NCI-H69 (cell line): ENCODE data around the gene PIEZO2.
A peak's percentile ranks its signal among the peaks of the same experiment; 100 is the strongest.
"Not testable (repeated sequence)": the region's sequence is repeated elsewhere in the genome, so short reads cannot be mapped to it uniquely, and the experiment has no call there.

Source experiments
- DNase-seq: peaks from one replicate; lab custom pipeline; 2025; lab: John Stamatoyannopoulos, UW

The PIEZO2 gene

DNA sequence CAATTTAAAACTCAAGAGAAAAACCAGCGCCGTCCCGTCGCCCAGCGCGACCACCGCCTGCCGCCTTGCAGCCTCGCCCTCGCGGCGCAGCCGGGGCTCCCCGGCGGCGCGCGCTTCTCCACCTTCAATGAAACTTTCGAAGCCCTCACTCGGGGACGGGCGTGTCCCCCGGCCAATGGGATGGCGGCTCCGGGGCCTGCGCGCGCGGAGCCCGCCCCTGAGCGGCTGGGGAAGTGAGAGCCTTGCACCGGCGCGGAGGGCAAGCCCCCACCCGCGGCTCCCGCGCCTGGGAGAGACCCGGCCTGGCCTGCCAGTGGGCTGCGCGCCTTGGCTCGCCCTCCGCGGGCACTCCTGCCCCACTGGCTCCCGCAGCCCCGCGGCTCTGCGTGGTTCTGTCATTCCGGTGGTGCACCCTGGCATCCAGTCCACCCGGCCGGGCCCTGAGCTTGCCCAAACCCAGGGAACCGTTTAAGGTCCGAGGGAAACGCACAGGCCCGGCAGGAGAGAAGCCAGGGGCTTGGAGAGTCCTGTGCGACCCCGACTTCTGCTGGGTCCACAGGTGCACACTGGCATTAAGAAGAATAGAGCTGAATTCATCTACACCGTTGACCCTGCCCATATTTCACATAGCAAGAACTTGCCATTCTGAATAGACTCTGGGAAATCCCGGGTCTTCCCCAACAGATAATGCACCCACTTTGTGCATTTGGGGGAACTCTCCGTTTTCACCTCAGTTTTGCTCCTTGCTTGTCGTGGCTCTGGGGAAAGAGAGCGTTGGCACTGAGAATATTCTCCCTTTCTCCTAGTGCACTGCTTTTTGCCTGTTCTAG is at the start of gene PIEZO2:
TSS of gene PIEZO2 (minus strand) at position 129 of the 830 bp plus-strand sequence. CDS start 981 bp downstream, outside the sequence.
- DNase-seq: no peak

- DNase-seq: no peak
These were observed 34.3 kb upstream of the PIEZO2 start for GRCh38 chr18:11183637-11184036.

- not testable (repeated sequence) for DNase-seq
These were observed 32.3 kb upstream of the PIEZO2 start for GRCh38 chr18:11181629-11182028.

GRCh38 chr18:11179959-11180519 is 30.7 kb upstream of the PIEZO2 start:
- DNase-seq: no peak

DNA sequence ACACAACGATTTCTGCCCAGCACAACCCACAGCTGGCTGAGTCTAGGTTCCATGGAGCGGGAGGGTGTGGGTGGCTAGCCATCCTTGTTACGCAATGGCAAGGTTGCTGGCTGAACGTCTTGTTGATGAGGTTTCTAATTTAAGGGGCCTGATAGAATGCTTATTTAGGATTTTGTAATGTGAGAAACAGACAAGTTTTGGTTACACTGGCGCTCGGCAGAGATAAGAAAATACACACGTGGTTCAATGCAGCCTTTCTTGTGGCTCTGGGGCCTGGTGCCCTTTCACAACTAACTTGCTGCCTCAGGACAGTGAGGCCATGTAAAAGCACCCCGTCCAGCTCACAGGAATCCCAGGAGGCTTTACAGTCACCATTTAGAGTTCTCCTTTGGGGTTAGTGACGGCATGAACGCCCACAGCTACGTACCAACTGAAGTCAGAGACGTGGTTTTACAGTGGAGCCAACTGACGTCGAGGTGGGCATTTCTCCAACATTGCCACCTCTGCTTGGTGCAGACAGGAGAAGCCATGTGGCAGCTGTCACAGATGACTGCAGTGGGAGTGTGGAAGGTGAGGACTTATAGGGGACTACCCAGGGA is 29.7 kb upstream of the PIEZO2 start:
- DNase-seq: no peak

DNA sequence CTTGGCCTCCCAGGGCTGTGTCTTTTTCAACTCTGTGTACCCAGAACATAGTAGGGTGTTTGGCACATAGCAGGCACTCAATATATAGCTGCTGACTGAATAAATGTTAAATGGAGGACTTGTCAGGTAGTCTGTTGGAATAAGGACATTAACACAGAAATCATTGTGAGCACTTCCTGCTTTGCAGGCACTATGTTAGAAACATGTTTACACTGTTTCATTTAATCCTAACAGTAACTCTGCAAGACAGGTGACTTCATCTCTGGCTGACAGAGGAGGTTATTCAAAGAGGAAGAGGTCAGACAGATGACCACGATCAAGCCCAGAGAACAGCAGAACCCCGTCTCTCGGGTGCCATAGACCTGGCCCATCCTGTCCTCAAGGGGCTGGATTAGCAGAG is 28.0 kb upstream of the PIEZO2 start:
- no peak for DNase-seq

- DNase-seq: no peak
These were observed 27.1 kb upstream of the PIEZO2 start for GRCh38 chr18:11176481-11176881.

- no peak for DNase-seq
These were observed 26.1 kb upstream of the PIEZO2 start for GRCh38 chr18:11175266-11175979.

DNA sequence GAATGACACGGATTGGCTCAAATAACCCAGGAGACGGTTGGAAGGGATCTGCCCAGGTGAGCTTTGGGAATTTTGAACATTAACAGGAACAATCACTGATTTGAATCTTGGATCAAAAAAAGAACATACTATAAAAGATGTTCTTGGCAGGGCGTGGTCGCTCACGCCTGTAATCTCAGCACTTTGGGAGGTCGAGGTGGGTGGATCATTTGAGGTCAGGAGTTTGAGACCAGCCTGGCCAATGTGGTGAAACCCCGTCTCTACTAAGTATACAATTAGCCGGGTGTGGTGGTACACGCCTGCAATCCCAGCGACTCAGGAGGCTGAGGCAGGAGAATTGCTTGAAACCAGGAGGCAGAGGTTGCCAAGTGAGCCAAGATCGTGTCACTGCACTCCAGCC is 24.8 kb upstream of the PIEZO2 start:
- DNase-seq: not testable (repeated sequence)

DNA sequence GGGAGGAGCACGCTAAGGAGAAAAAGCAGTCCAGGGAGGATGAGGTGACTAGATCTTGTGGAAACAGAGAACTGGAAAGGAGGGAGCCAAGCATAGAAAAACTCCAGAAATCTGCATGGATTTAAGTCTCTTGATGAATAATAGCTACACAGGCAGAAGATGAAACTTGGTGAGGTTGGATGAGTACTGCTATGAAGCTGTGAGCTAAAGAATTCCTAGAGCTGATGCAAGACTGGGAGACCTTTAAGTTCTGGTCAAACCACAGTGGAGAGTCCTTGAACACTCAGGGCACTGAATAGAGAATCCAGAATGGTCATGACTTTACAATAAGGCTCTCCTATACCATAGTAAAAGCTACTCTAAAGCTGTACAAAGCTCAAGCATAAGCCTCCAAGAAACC is 18.4 kb upstream of the PIEZO2 start:
- no peak for DNase-seq

DNA sequence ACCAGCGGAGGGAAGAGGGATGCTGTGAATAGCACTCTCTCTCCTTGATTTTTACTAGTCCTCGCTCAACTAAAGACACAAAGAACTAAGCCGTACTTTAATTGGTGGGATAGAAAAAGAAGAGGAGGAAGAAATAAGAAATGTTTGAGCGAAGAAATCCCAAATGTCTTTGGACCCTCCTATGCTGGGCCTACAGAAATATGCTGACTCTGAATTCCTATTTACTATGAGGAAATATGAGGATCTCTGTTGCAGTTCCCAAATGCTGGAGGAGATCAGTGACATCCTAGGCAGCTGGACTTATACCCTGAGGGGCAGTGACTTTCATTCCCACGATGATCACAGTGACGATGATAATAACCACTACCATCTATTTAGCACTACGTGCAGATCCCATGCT is 16.6 kb upstream of the PIEZO2 start:
- no peak for DNase-seq

GRCh38 chr18:11165138-11165537 is 15.8 kb upstream of the PIEZO2 start:
- DNase-seq: no peak

- peak; percentile 14 for DNase-seq
These were observed 14.3 kb upstream of the PIEZO2 start for GRCh38 chr18:11163665-11164064.

DNA sequence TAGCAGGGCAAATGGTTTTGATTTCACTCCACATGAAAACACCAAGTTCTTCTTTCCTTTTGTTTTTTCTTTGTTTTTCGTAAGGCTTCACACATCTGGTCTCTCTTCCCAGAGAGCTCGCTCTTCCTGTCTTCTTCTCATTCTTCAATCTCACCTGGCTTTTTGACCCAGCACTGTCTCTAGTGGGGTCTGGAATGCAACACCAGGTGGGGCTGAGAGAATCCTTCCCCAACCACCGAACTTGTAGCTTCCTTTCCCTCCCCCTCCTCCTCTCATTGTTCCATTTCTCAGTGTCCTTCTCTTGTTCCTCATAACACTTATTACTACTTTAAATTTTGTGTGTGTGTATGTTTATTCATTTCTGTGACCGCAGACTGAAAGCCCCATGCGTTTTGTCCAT is 13.5 kb upstream of the PIEZO2 start:
- DNase-seq: no peak

- no peak for DNase-seq
These were observed 13.1 kb upstream of the PIEZO2 start for GRCh38 chr18:11162462-11162861.

- DNase-seq: no peak
These were observed 10.9 kb upstream of the PIEZO2 start for GRCh38 chr18:11160313-11160712.

DNA sequence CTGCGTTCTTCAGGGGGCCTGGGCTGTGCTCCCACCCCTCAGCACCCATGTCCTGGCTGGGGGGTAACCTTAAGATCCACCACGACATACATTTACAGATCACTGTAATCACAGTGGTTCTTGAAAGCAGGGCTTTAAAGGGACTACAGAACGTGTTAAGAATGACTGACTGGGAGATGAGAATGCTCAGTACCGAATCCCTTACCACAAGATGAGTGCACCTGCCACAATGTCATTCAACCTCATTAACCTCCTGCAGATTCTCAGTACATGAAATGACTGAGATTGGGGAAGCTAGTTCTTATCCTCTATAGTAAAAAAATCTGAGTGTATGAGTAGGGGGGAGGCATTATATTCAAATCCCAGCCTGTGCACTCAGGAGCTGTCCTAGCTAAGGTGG is 10.5 kb upstream of the PIEZO2 start:
- DNase-seq: no peak

DNA sequence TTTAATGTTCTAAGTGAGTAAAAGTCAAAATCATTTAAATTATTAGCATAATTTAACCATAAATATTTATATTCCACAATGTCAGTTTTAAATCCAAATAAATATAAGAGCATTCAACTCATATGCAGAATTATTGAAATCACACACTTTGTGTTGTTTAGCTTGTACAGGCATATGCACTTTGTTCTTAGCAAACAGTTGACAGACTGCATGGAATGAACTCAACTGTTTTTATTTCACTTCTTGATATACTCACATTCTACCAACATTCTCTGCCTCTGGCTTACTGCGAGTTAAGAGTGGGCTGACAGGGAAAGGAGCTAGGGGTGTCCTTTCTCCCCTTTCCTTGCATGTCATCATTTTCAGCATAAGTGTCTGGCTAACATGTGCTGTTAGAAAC is 7.6 kb upstream of the PIEZO2 start:
- no peak for DNase-seq

DNA sequence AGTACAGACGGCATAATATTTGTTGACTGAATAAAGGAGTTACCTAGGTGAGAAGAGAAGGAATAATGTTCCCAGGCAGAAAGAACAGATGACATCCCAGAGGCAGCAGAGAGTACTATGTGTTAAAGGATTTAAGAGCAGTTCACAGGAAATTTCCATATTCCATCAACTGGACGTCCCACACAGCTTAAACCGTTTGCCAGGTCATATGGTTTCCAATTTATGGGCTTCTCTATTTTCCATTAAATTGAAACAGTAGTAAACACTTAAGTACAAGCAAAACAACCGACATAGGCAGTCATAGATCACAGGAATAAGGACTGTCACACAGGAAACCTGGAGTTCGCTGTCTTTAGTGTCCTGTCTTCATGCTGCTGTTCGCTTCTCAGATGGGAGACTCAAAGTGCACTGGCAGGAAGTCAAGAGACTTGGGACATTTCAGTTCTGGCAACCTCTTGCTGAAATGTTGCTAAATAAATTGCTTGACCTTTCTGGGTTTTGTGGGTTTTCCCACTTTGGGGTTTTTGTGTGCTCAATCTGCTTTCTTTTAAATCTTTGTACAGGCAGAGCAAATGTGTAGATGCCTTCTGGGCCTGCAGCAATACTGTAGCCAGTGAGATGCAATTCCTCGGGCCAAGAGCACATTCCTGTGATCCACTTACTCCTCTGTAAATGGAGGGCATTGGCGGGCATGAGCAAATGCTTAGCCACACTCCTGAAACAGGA is 5.8 kb upstream of the PIEZO2 start:
- no peak for DNase-seq

- DNase-seq: peak; percentile 57
These were observed 5.1 kb upstream of the PIEZO2 start for GRCh38 chr18:11154368-11154989.

- no peak for DNase-seq
These were observed 3.7 kb upstream of the PIEZO2 start for GRCh38 chr18:11153097-11153496.

GRCh38 chr18:11150271-11150615 is 874 bp upstream of the PIEZO2 start:
- DNase-seq: no peak
